ENCODE results near the gene ZNF710. TPM values are rescaled to one million over a fixed set of nuclear protein-coding genes. Genes with fewer than 3 reads are reported as not detected.

The ZNF710 gene
- total RNA-seq, 3 donors from 2014 or later (not counting 1 experiment from before 2014, with no cell fraction given), result 26.5 to 43.1 (median 26.6) TPM

GRCh38 chr15:89997079-89997478 is 4.0 kb upstream of the ZNF710 start:
- no peak for ATAC-seq

GRCh38 chr15:89998141-89998661 is 2.9 kb upstream of the ZNF710 start:
- peaks cover 28% of the 10 kb centered on the region for H3K4me1 ChIP-seq (ENCODE audit: control insufficient read depth, insufficient read depth, low read length)
- H3K27ac Mint-ChIP-seq, result peak overlapping the region in 1 of 2 donors; percentile 72
- peaks cover 0 to 7% of the 10 kb centered on the region in 2 donors for H3K27me3 Mint-ChIP-seq (ENCODE audit: low read depth in 2 of 2)
- ATAC-seq, result no peak
- H3K9me3 ChIP-seq (ENCODE audit: control insufficient read depth, insufficient read depth, low read length), result no peaks in the 10 kb centered on the region
- no peaks in the 10 kb centered on the region for H3K9me3 Mint-ChIP-seq
- WGBS (ENCODE audit: insufficient coverage), result 85% methylated on average over 5 of the region's 5 CpGs
- H3K4me3 ChIP-seq (ENCODE audit: low read length), result no peak overlapping the region
- no peak overlapping the region for H3K27ac ChIP-seq (ENCODE audit: low read length)
- no peaks in the 10 kb centered on the region for H3K36me3 ChIP-seq (ENCODE audit: control insufficient read depth, insufficient read depth, low read length)
- peaks cover 25 to 35% of the 10 kb centered on the region in 2 donors for H3K4me1 Mint-ChIP-seq
- H3K27me3 ChIP-seq (ENCODE audit: control insufficient read depth, insufficient read depth, low read length), result no peaks in the 10 kb centered on the region
- H3K36me3 Mint-ChIP-seq, result peaks cover 9% of the 10 kb centered on the region
- no peak for DNase-seq
- intact Hi-C loops (cut with micrococcal nuclease), result no loop called here
- no peak overlapping the region for H3K4me3 Mint-ChIP-seq
- no peak for TF ChIP-seq CTCF (IDR thresholded peaks at IDR 0.05)

More at GRCh38 chr15:89997079-89997478, 4.0 kb upstream of the ZNF710 start:
- peaks cover 19% of the 10 kb centered on the region for H3K4me1 ChIP-seq (ENCODE audit: control insufficient read depth, insufficient read depth, low read length)
- H3K36me3 Mint-ChIP-seq, result peaks cover 9% of the 10 kb centered on the region
- no peak overlapping the region for H3K27ac ChIP-seq (ENCODE audit: low read length)
- no peak overlapping the region for H3K4me3 Mint-ChIP-seq
- WGBS (ENCODE audit: insufficient coverage), result 94% methylated on average over 4 of the region's 4 CpGs
- intact Hi-C loops (cut with micrococcal nuclease), result no loop called here
- H3K27me3 Mint-ChIP-seq (ENCODE audit: low read depth in 2 of 2), result peaks cover 0 to 7% of the 10 kb centered on the region in 2 donors
- H3K36me3 ChIP-seq (ENCODE audit: control insufficient read depth, insufficient read depth, low read length), result no peaks in the 10 kb centered on the region
- H3K4me3 ChIP-seq (ENCODE audit: low read length), result no peak overlapping the region
- no peaks in the 10 kb centered on the region for H3K27me3 ChIP-seq (ENCODE audit: control insufficient read depth, insufficient read depth, low read length)
- H3K4me1 Mint-ChIP-seq, result peaks cover 18 to 28% of the 10 kb centered on the region in 2 donors
- DNase-seq, result no peak
- no peaks in the 10 kb centered on the region for H3K9me3 Mint-ChIP-seq
- no peak overlapping the region for H3K27ac Mint-ChIP-seq
- H3K9me3 ChIP-seq (ENCODE audit: control insufficient read depth, insufficient read depth, low read length), result no peaks in the 10 kb centered on the region
- TF ChIP-seq CTCF (IDR thresholded peaks at IDR 0.05), result no peak

- no peaks in the 10 kb centered on the region for H3K36me3 ChIP-seq (ENCODE audit: control insufficient read depth, insufficient read depth, low read length)
- H3K27me3 ChIP-seq (ENCODE audit: control insufficient read depth, insufficient read depth, low read length), result no peaks in the 10 kb centered on the region
- no peak overlapping the region for H3K4me3 ChIP-seq (ENCODE audit: low read length)
- Mint-ChIP-seq H3K27me3 (ENCODE audit: low read depth in 2 of 2) (peaks cover 0 to 6% of the 10 kb centered on the region in 2 donors), H3K4me3 (peak overlapping the region; percentile 29), H3K9me3 (no peaks in the 10 kb centered on the region), H3K36me3 (peaks cover 9% of the 10 kb centered on the region), H3K27ac (peak overlapping the region; percentile 66 to 72), H3K4me1 (peaks cover 34 to 41% of the 10 kb centered on the region in 2 donors)
- ATAC-seq (no peak), DNase-seq (peak in 1 of 2 donors; percentile 25)
- H3K27ac ChIP-seq (ENCODE audit: low read length), result no peak overlapping the region
- peaks cover 37% of the 10 kb centered on the region for H3K4me1 ChIP-seq (ENCODE audit: control insufficient read depth, insufficient read depth, low read length)
- WGBS (ENCODE audit: insufficient coverage), result 65% methylated on average over 12 of the region's 12 CpGs
- no peak for TF ChIP-seq CTCF (IDR thresholded peaks at IDR 0.05)
- no peaks in the 10 kb centered on the region for H3K9me3 ChIP-seq (ENCODE audit: control insufficient read depth, insufficient read depth, low read length)
- intact Hi-C loops (cut with micrococcal nuclease), result no loop called here
Observed at GRCh38 chr15:89998923-89999675, 2.0 kb upstream of the ZNF710 start.
